Measurements from ENCODE around the gene MPG.

- TF ChIP-seq CTCF (IDR thresholded peaks at IDR 0.05) (no peak), ZFX (IDR thresholded peaks at IDR 0.05; ENCODE audit: borderline replicate concordance) (no peak)
Measured at GRCh38 chr16:97822-98221, 19.8 kb downstream of the MPG start.
